HG02973 (cell line): ENCODE measurements around the gene C16orf54.
"Not testable (repeated sequence)": the region's sequence is repeated elsewhere in the genome, so short reads cannot be mapped to it uniquely, and the experiment has no call there.

ENCODE experiments used
- ATAC-seq: cut with Tn5 transposase; IDR thresholded peaks from one replicate; pipeline ENCODE4 v1.9.1; 2021; ENCODE audit warnings: moderate library complexity; ENCODE audit not compliant: unreplicated experiment

C16orf54 gene

GRCh38 chr16:29770250-29770929, 24.6 kb upstream of the C16orf54 start:
- ATAC-seq, result no peak

DNA sequence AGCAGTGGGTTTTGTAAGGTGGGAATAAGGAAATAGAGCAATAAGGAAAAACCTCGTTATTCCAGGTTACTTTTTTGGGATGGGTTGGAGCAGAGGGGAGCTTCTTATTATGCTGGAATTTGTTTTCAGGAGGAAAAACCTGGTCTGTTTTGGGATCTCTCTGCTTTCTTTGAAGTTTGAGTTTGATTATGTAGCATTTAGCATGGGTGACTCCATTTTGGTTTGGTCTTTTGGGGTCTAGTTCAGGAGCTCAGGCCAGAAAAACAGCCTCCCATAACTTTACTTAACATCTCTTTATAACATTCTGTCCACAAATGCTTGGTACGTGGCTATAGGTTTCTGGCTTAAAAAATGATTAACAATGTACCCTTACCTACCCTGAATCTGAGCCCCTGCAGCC, 23.7 kb upstream of the C16orf54 start:
- no peak for ATAC-seq

GRCh38 chr16:29767062-29767461, 21.3 kb upstream of the C16orf54 start:
- ATAC-seq, result no peak

- ATAC-seq, result no peak
Measured at GRCh38 chr16:29766571-29766970, 20.8 kb upstream of the C16orf54 start.

DNA sequence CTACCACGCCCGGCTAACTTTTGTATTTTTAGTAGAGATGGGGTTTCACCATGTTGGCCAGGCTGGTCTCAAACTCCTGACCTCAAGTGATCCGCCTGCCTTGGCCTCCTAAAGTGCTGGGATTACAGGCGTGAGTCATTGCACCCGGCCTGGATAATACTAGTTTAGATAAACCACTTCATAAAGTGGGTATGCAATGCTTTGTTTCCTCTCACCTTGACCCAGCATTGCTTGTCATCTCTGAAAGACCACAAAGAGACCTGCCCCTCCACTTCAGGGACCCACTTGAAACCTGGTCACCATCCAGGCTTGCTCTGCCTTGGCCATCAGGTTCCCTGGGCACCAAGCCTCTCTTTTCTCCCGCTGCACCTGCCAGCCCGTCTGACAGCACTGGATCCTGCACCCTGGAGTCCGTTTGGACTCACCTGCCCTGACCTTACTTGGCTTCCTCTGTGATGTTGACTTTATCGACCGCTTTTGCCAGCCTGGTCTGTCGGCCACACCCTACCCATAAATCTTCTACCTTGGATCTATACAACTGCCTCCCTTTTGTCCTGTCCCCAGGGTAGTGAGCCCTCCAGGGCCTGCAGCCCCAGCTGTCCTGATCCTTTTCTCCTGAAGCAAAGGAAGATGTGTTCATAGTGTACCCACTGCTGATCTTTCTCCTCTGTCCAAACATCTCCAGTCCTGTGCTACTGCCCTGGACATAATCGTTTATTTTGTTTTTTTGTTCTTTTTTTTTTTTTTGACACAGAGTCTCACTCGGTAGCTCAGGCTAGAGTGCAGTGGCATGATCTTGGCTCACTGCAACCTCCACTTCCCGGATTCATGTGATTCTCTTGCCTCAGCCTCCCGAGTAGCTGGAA, 19.6 kb upstream of the C16orf54 start:
- ATAC-seq, result no peak

- ATAC-seq, result no peak
Measured at GRCh38 chr16:29763326-29763725, 17.5 kb upstream of the C16orf54 start.

DNA sequence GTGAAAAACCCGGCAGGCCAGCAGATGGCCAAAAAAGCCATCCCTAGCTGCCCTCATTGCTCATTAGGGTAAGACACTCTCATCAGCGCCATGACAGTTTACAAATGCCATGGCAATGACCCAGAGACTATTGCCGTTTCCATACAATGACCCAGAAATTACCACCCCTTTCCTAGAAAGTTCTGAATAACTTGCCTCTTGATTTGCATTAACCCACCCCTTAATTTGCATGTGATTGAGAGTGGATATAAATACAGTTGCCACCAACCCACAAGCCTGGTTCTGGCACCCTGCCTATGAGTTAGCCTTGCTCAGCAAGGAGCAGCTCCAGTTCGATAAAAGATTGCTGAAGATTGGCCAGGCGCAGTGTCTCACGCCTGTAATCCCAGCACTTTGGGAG, 16.1 kb upstream of the C16orf54 start:
- ATAC-seq, result no peak

- ATAC-seq, result not testable (repeated sequence)
Measured at GRCh38 chr16:29761280-29761651, 15.5 kb upstream of the C16orf54 start.

DNA sequence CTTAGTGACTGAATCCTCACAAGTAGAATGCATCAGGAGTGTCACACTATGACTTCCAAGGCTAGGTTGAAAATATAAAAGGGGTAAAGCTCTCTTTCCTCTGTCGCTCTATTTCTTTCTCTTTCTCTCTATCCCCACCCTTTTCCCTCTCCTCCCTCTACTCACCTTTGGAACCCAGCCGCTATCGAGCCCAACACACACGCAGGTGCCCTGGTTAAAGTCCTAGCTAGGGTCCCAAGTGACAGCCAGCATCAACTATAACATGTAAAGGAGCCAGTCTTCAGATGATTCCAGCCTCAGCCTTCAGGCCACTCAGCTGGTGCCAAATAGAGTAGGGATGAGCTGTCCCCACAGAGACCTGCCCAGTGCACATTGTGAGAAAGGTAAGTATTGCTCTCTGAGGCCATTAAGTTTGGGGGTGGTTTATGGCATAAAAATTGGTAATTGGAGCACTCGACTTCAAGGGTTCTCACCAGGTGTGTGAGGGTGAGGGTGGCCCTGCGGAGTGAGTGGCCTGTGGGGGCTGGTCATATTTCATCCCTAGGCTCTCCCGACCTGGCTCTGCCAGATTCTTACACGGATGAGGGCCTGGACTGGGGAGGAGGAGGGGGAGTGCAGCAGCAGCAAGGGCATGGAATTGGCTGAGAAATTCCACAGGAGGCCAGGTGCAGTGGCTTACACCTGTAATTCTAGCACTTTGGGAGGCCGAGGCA, 14.9 kb upstream of the C16orf54 start:
- no peak for ATAC-seq

GRCh38 chr16:29757950-29758466, 12.2 kb upstream of the C16orf54 start:
- no peak for ATAC-seq

DNA sequence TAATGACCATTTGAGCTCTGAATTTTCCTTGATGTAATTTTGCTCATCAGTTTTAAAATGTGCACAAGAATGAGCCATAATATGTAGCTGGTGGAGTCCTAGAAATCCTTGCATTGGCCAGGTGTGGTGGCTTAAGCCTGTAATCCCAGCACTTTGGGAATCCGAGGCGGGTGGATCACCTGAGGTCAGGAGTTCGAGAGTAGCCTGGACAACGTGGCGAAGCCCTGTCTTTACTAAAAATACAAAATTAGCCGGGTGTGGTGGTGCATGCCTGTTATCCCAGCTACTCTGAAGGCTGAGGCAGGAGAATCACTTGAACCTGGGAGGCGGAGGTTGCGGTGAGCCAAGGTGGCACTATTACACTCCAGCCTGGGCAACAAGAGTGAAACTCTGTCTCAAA, 11.3 kb upstream of the C16orf54 start:
- not testable (repeated sequence) for ATAC-seq

- no peak for ATAC-seq
Measured at GRCh38 chr16:29756654-29757053, 10.9 kb upstream of the C16orf54 start.

- no peak for ATAC-seq
Measured at GRCh38 chr16:29753516-29753915, 7.7 kb upstream of the C16orf54 start.

GRCh38 chr16:29748760-29749149, 3.0 kb upstream of the C16orf54 start:
- not testable (repeated sequence) for ATAC-seq

GRCh38 chr16:29747947-29748759, 2.4 kb upstream of the C16orf54 start:
- ATAC-seq, result no peak

DNA sequence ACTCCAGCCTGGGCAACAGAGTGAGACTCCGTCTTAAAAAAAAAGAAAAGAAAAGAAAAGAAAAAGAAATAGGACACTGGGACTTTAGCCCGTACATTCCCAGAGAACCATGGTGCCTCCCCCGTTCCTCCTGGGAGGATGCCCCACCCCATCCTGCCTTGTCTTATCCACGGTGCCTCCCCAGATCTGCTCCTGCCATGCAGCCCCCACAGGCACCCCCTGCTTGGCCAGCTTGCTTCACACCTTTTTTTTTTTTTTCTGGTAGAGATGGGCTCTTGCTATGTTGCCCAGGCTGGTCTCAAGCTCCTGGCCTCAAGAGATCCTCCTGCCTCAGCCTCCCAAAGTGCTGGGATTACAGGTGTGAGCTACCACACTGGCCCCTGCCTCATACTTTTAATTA, 728 bp upstream of the C16orf54 start:
- ATAC-seq, result not testable (repeated sequence)

GRCh38 chr16:29745121-29745852, 503 bp downstream of the C16orf54 start:
- peak; percentile 30 for ATAC-seq

GRCh38 chr16:29744541-29745101, 1.2 kb downstream of the C16orf54 start:
- no peak for ATAC-seq

DNA sequence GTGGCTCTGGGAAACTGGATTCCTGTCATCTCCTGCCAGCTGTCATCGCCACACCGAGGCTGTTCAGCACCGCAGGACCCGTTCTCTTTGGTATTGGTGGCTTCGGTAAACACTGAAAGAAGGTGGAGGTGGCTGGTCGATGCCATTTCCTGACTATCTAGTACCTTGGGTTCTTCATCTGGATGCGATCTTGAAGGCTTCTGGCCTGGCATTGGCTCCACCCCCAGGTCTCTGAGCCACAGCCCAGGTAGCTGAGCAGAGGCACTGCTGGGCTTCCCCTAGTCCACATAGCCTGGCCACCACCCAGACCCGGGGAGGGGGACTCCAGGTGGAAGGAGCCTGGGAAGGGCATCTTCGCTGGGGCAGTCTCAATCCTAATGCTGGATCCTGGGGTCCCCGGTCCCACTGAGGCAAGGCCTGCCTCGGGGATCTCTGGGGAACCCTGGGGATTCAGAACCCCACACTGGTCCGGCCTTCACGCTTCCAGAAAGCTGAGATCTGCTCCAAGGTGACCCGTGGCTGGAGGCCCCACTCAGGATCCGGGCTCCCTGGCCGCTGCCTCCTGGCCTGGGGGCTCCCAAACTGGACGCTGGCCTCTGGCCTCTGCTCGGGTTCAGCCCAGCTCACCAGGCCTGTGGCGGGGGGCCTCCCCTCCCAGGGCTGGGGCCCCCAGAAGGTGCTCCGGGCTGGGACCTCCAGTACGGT, 1.8 kb downstream of the C16orf54 start:
- ATAC-seq, result no peak
